K562 (cell line): ENCODE measurements around the gene SYT1. TPM values are rescaled to one million over a fixed set of nuclear protein-coding genes. Genes with fewer than 3 reads are reported as not detected.

Experiments
- ATAC-seq: fragments of 200-7000 bp; cut with Tn5 transposase; 3 replicates; pipeline ENCODE4 v1.9.1; 2020; ENCODE audit warnings: moderate library complexity
- BruUV-seq: library from RNA; stranded (reverse); fragments of 400-500 nt; replicated peaks from 2 replicates; lab custom pipeline; 2021; lab: Mats Ljungman, UMichigan
- CTCF ChIA-PET: fragments of 300-600 bp; formaldehyde crosslinking; extraction: SDS; loops from one replicate; lab custom pipeline; 2021; ENCODE audit warnings: low intra/inter-chr PET ratio; lab: Yijun Ruan, JAX
- POLR2A ChIA-PET: fragments of 300-600, 350-650 bp; sonication (Branson Sonifier 250); formaldehyde crosslinking; extraction: SDS; loops from one replicate; lab custom pipeline; 2021; ENCODE audit warnings: antibody characterized with exemption, inconsistent platforms; lab: Yijun Ruan, JAX
- DNase-seq, 4 experiments: peaks; one replicate each; pipeline versions ENCODE4 v3.0.0 to v3.0.0-alpha.2; 2011 to 2018; ENCODE audit warnings: low spot score in 3 of 4, mixed read lengths in 3 of 4; ENCODE audit errors: extremely low read depth in 1 of 4
- FAIRE-seq: peaks from 2 replicates; lab custom pipeline; 2011; peaks lifted over from hg19 to GRCh38; lab: Jason Lieb, UNC
- H2AFZ ChIP-seq: 2 replicates; pipeline ENCODE4 v1.6.0; 2011; ENCODE audit warnings: low read depth, low read length, control low read depth, inconsistent platforms
- H3K27ac ChIP-seq: fragments of 200-600 bp; 3 replicates; pipeline ENCODE4 v1.8.0; 2011; ENCODE audit warnings: low read depth, mild to moderate bottlenecking, control low read depth, inconsistent platforms, low read length, moderate library complexity, mixed read lengths; ENCODE audit errors: extremely low read depth
- H3K27me3 ChIP-seq, 2 experiments: fragments of 300-600 bp in 1 of 2; 2 replicates in 1 of 2; 3 replicates in 1 of 2; pipeline versions ENCODE4 v1.6.0 to v1.8.0; 2011; ENCODE audit warnings: inconsistent platforms in 2 of 2, low read length in 2 of 2, mild to moderate bottlenecking in 1 of 2, mixed read lengths in 1 of 2, moderate library complexity in 1 of 2; ENCODE audit not compliant: control insufficient read depth in 2 of 2, insufficient read depth in 2 of 2
- H3K36me3 ChIP-seq: fragments of 300-600 bp; 3 replicates; pipeline ENCODE4 v1.8.0; 2011; ENCODE audit warnings: mild to moderate bottlenecking, low read length, inconsistent platforms; ENCODE audit not compliant: control insufficient read depth, insufficient read depth
- H3K4me1 ChIP-seq, 2 experiments: fragments of 200-600 bp in 1 of 2; replicated peaks in 1 of 2; 2 replicates in 1 of 2; 3 replicates in 1 of 2; pipeline versions ENCODE4 v1.5.1 to v1.8.0; 2011; ENCODE audit warnings: inconsistent platforms in 2 of 2, low read length in 2 of 2, mild to moderate bottlenecking in 1 of 2, mixed read lengths in 1 of 2, moderate library complexity in 1 of 2; ENCODE audit not compliant: control insufficient read depth in 2 of 2, insufficient read depth in 2 of 2
- H3K4me2 ChIP-seq: 2 replicates; pipeline ENCODE4 v1.6.1; 2011; ENCODE audit warnings: low read length, control low read depth, inconsistent platforms, mixed read lengths; ENCODE audit not compliant: insufficient read depth
- H3K4me3 ChIP-seq: fragments of 200-600 bp; sonication (generic), shearing (Covaris generic); 2 replicates; pipeline ENCODE4 v1.5.1; 2016; ENCODE audit warnings: control low read depth, inconsistent platforms
- H3K79me2 ChIP-seq: fragments of 200-600 bp; 3 replicates; pipeline ENCODE4 v1.8.0; 2011; ENCODE audit warnings: low read length, inconsistent platforms; ENCODE audit not compliant: control insufficient read depth, insufficient read depth
- H3K9ac ChIP-seq, 2 experiments: 2 replicates each; pipeline versions ENCODE4 v1.6.0 to v1.6.1; 2011; ENCODE audit warnings: low read depth in 2 of 2, low read length in 2 of 2, control low read depth in 1 of 2, inconsistent platforms in 1 of 2, mild to moderate bottlenecking in 1 of 2, mixed read lengths in 1 of 2; ENCODE audit not compliant: insufficient read depth in 1 of 2
- H3K9me1 ChIP-seq: one replicate; pipeline ENCODE4 v1.6.0; 2011; ENCODE audit warnings: inconsistent platforms, mild to moderate bottlenecking, low read length, moderate library complexity; ENCODE audit not compliant: control insufficient read depth, insufficient read depth
- H3K9me3 ChIP-seq: replicated peaks from 2 replicates; pipeline ENCODE4 v1.5.1; 2011; ENCODE audit warnings: low read depth, low read length, inconsistent platforms; ENCODE audit not compliant: control insufficient read depth, insufficient read depth
- H4K20me1 ChIP-seq: replicated peaks from 2 replicates; pipeline ENCODE4 v1.6.1; 2011; ENCODE audit warnings: low read length, inconsistent platforms, mixed read lengths; ENCODE audit not compliant: control insufficient read depth, insufficient read depth
- CBX8 ChIP-seq: fragments of 200-600 bp; sonication (generic); IDR thresholded peaks from 2 replicates; pipeline ENCODE4 v1.6.1; 2012; ENCODE audit warnings: borderline replicate concordance, mixed run types, low read depth, mild to moderate bottlenecking, moderate library complexity, mixed read lengths, low read length, control low read depth, inconsistent platforms; ENCODE audit not compliant: poor library complexity, severe bottlenecking; ENCODE audit errors: extremely low read depth
- DNMT1 ChIP-seq: fragments of 450-650 bp; IDR thresholded peaks from 2 replicates; pipeline ENCODE4 v1.6.1; 2016; ENCODE audit warnings: antibody characterized with exemption, mild to moderate bottlenecking
- FOXP1 ChIP-seq: sonication (generic); formaldehyde crosslinking; IDR thresholded peaks from 2 replicates; pipeline ENCODE4 v1.8.0; 2022; ENCODE audit warnings: mild to moderate bottlenecking, missing genetic modification reagents
- GABPB2 ChIP-seq: fragments of 250-450 bp; sonication (Bioruptor Pico); conservative IDR thresholded peaks from 2 replicates; pipeline ENCODE4 v1.5.1; 2021; ENCODE audit warnings: mild to moderate bottlenecking
- MEF2D ChIP-seq: conservative IDR thresholded peaks from 2 replicates; pipeline ENCODE4 v1.6.1; 2016; ENCODE audit warnings: low read depth, missing genetic modification characterization, missing compliant biosample characterization
- NFE2 ChIP-seq: IDR thresholded peaks from 2 replicates; pipeline ENCODE4 v1.6.1; 2014; ENCODE audit warnings: antibody characterized with exemption, low read depth
- NR1H2 ChIP-seq: sonication (generic); formaldehyde crosslinking; IDR thresholded peaks from 2 replicates; pipeline ENCODE4 v1.4.0; 2020; ENCODE audit warnings: mild to moderate bottlenecking, missing genetic modification reagents
- NRF1 ChIP-seq, 2 experiments: fragments of 450-650 bp; IDR thresholded peaks in 1 of 2; conservative IDR thresholded peaks in 1 of 2; 2 replicates each; pipeline ENCODE4 v1.6.1; 2014; ENCODE audit warnings: mild to moderate bottlenecking in 2 of 2
- PTTG1 ChIP-seq: fragments of 450-650 bp; IDR thresholded peaks from 2 replicates; pipeline ENCODE4 v1.6.1; 2016; ENCODE audit warnings: low read depth, mild to moderate bottlenecking, missing genetic modification characterization, missing compliant biosample characterization
- U2AF2 ChIP-seq: fragments of 200-400 bp; formaldehyde crosslinking; optimal IDR thresholded peaks from 2 replicates; pipeline ENCODE3; 2017; ENCODE audit warnings: low read depth, mild to moderate bottlenecking, low read length
- YBX1 ChIP-seq: fragments of 450-650 bp; IDR thresholded peaks from 2 replicates; pipeline ENCODE4 v1.7.1; 2016; ENCODE audit warnings: mild to moderate bottlenecking
- ZNF146 ChIP-seq: IDR thresholded peaks from one replicate; pipeline ENCODE4 v1.6.1; 2018; ENCODE audit warnings: missing compliant biosample characterization; ENCODE audit not compliant: unreplicated experiment
- ZNF175 ChIP-seq: fragments of 200-800 bp; sonication (Bioruptor generic); IDR thresholded peaks from 2 replicates; pipeline ENCODE4 v1.6.1; 2016; ENCODE audit warnings: low read depth, mild to moderate bottlenecking, missing genetic modification characterization, missing compliant biosample characterization
- ZNF224 ChIP-seq: sonication (generic); formaldehyde crosslinking; IDR thresholded peaks from 2 replicates; pipeline ENCODE4 v1.8.0; 2022; ENCODE audit warnings: mild to moderate bottlenecking, missing genetic modification reagents
- WGBS: fragments of 100-300 bp; shearing (Covaris generic); methylation state at CpG from one replicate; pipeline ENCODE4 v1.1.6; 2016; ENCODE audit warnings: low coverage, mixed read lengths; ENCODE audit not compliant: insufficient coverage; ENCODE audit errors: missing lambda C conversion rate; 5-methylcytosine and 5-hydroxymethylcytosine counted together
- in situ Hi-C: fragments of 300-500 bp; cut with MboI; formaldehyde crosslinking; loops from 4 replicates; pipeline ENCODE4 v1.15.0; 2018; ENCODE audit warnings: inconsistent platforms, mixed read lengths
- intact Hi-C: fragments of 100-400 bp; cut with micrococcal nuclease; formaldehyde crosslinking; loops from 2 replicates; pipeline ENCODE4 v1.14.2; 2022
- polyA plus RNA-seq, 8 experiments: library from polyadenylated mRNA; depleted of rRNA in 4 of 8; stranded (reverse) in 5 of 8; unstranded in 3 of 8; fragments of >200 nt; fragmentation: Nextera tagmentation in 2 of 8; fragmentation: Illumina TruSeq in 1 of 8; extraction: Ambion mirVana in 2 of 8; extraction: Trizol in 1 of 8; gene quantifications; 2 replicates each; pipeline versions ENCODE4 v1.2.1 to v1.2.3, GENCODE V29; 2011 to 2014; ENCODE audit warnings: inconsistent platforms in 1 of 8, missing spikeins in 1 of 8
- total RNA-seq, 7 experiments: library from RNA; depleted of rRNA in 6 of 7; stranded (reverse); fragments of >200 nt in 6 of 7; fragmentation: Illumina TruSeq in 2 of 7; extraction: Trizol in 2 of 7; gene quantifications; 2 replicates each; pipeline versions ENCODE4 v1.2.1 to v1.2.3, GENCODE V29; 2011 to 2021; ENCODE audit warnings: low replicate concordance in 1 of 7
- TF ChIP-seq, protein P1 (sequence below): fragments of 450-650 bp; IDR thresholded peaks from 2 replicates; pipeline ENCODE4 v1.6.1; 2017; ENCODE audit warnings: mild to moderate bottlenecking, moderate library complexity
- TF ChIP-seq, protein P2 (sequence below): sonication (generic); formaldehyde crosslinking; IDR thresholded peaks from 2 replicates; pipeline ENCODE4 v1.8.0; 2022; ENCODE audit warnings: mild to moderate bottlenecking, missing genetic modification reagents, borderline replicate concordance
- TF ChIP-seq, protein P3 (sequence below): fragments of 250-450 bp; sonication (Bioruptor Pico); IDR thresholded peaks from 2 replicates; pipeline ENCODE4 v1.4.0; 2020; ENCODE audit warnings: mild to moderate bottlenecking

SYT1 gene
- total and polyA plus RNA-seq, 9 of the 15 experiments (the other 6 are each of a cell fraction or from before 2014, with no cell fraction given): 0.03 to 0.13 (median 0.07) TPM; not detected in 4

DNA sequence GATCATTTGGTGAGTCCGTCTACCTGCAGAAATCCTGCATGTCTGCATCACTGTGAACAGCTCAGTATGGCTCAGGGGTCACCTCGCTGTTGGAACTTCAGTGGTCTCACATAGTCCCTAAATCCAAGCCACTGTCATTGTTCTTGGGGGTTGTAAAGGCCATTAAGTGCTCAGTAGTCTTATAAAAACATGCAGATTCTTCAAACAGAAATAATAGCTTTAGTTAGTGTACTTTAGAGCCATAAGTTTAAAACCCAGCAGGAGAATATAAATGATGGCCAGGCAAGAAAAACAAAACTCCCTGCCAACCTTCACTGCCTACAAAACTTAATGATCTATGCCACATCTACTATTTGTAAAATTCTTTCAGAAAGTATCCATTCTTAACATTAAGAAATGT lies 396.3 kb downstream of the SYT1 start:
- ATAC-seq (no peak), DNase-seq (no peak), FAIRE-seq (no peak)
- Histone ChIP-seq H3K4me1 (no peaks in the 10 kb centered on the region), H3K9me3 (no peaks in the 10 kb centered on the region; the same call in 1 of the 2 replicates), H3K9me1 (no peaks in the 10 kb centered on the region), H4K20me1 (no peaks in the 10 kb centered on the region), H3K27ac (no peak overlapping the region), H3K27me3 (no peaks in the 10 kb centered on the region), H3K9ac (no peak overlapping the region), H3K4me3 (no peak overlapping the region), H3K36me3 (no peaks in the 10 kb centered on the region), H3K79me2 (no peaks in the 10 kb centered on the region)
- in situ Hi-C loops: no loop called here
- intact Hi-C loops: no loop called here
- WGBS: 0% methylated on average over 2 of the region's 2 CpGs
- ChIA-PET POLR2A (no interaction called here), CTCF (no interaction called here)
- no TSS peak for BruUV-seq
- TF ChIP-seq, protein P1, sequence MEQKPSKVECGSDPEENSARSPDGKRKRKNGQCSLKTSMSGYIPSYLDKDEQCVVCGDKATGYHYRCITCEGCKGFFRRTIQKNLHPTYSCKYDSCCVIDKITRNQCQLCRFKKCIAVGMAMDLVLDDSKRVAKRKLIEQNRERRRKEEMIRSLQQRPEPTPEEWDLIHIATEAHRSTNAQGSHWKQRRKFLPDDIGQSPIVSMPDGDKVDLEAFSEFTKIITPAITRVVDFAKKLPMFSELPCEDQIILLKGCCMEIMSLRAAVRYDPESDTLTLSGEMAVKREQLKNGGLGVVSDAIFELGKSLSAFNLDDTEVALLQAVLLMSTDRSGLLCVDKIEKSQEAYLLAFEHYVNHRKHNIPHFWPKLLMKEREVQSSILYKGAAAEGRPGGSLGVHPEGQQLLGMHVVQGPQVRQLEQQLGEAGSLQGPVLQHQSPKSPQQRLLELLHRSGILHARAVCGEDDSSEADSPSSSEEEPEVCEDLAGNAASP: no peak
- TF ChIP-seq, protein P2, sequence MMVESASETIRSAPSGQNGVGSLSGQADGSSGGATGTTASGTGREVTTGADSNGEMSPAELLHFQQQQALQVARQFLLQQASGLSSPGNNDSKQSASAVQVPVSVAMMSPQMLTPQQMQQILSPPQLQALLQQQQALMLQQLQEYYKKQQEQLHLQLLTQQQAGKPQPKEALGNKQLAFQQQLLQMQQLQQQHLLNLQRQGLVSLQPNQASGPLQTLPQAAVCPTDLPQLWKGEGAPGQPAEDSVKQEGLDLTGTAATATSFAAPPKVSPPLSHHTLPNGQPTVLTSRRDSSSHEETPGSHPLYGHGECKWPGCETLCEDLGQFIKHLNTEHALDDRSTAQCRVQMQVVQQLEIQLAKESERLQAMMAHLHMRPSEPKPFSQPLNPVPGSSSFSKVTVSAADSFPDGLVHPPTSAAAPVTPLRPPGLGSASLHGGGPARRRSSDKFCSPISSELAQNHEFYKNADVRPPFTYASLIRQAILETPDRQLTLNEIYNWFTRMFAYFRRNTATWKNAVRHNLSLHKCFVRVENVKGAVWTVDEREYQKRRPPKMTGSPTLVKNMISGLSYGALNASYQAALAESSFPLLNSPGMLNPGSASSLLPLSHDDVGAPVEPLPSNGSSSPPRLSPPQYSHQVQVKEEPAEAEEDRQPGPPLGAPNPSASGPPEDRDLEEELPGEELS: no peak
- TF ChIP-seq FOXP1 (CRISPR knock-in tag) (no peak), U2AF2 (no peak), NFE2 (no peak), ZNF175 (CRISPR knock-in tag) (no peak), GABPB2 (CRISPR knock-in tag) (no peak), ZNF224 (CRISPR knock-in tag) (no peak), ZNF146 (CRISPR knock-in tag) (no peak), YBX1 (no peak), NRF1 (conservative IDR thresholded peaks at IDR 0.05 in 1 of 2, IDR thresholded peaks at IDR 0.05 in 1 of 2) (no peak), PTTG1 (no peak), NR1H2 (CRISPR knock-in tag) (no peak), CBX8 (no peak), DNMT1 (no peak), MEF2D (no peak)
- TF ChIP-seq, protein P3, sequence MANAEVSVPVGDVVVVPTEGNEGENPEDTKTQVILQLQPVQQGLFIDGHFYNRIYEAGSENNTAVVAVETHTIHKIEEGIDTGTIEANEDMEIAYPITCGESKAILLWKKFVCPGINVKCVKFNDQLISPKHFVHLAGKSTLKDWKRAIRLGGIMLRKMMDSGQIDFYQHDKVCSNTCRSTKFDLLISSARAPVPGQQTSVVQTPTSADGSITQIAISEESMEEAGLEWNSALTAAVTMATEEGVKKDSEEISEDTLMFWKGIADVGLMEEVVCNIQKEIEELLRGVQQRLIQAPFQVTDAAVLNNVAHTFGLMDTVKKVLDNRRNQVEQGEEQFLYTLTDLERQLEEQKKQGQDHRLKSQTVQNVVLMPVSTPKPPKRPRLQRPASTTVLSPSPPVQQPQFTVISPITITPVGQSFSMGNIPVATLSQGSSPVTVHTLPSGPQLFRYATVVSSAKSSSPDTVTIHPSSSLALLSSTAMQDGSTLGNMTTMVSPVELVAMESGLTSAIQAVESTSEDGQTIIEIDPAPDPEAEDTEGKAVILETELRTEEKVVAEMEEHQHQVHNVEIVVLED (CRISPR knock-in tag): no peak
- TF ChIP-seq, all 486 proteins: peak for 0
- Histone ChIP-seq H2AFZ (no peak overlapping the region), H3K4me2 (no peak overlapping the region)
